Measurements from ENCODE around the gene ALG3.

The ALG3 gene

GRCh38 chr3:184255291-184256039 lies 6.7 kb upstream of the ALG3 start:
- Histone ChIP-seq H3K36me3 (ENCODE audit: low read depth) (peaks cover 4% of the 10 kb centered on the region; the same call in 1 of the 2 replicates), H3K9me3 (ENCODE audit: severe bottlenecking) (no peaks in the 10 kb centered on the region), H3K4me1 (ENCODE audit: insufficient read depth, poor library complexity, severe bottlenecking) (no peaks in the 10 kb centered on the region), H3K4me3 (ENCODE audit: severe bottlenecking) (no peak overlapping the region), H3K27ac (ENCODE audit: poor library complexity, severe bottlenecking) (peak overlapping the region; percentile 22), H3K27me3 (ENCODE audit: insufficient read depth, poor library complexity, severe bottlenecking) (peaks cover 4% of the 10 kb centered on the region)
- peak; percentile 74 for ATAC-seq (ENCODE audit: low read depth)
- DNase-seq (ENCODE audit: low spot score): no peak
- TF ChIP-seq CTCF (IDR thresholded peaks at IDR 0.05; ENCODE audit: poor library complexity, severe bottlenecking): no peak

- ATAC-seq (ENCODE audit: low read depth) (peak; percentile 72), DNase-seq (ENCODE audit: low spot score) (peak; percentile 86)
- Histone ChIP-seq H3K27me3 (ENCODE audit: insufficient read depth, poor library complexity, severe bottlenecking) (no peaks in the 10 kb centered on the region), H3K4me1 (ENCODE audit: insufficient read depth, poor library complexity, severe bottlenecking) (no peaks in the 10 kb centered on the region), H3K36me3 (ENCODE audit: low read depth) (peaks cover 8% of the 10 kb centered on the region), H3K9me3 (ENCODE audit: severe bottlenecking) (no peaks in the 10 kb centered on the region), H3K4me3 (ENCODE audit: severe bottlenecking) (peak overlapping the region; percentile 92), H3K27ac (ENCODE audit: poor library complexity, severe bottlenecking) (peak overlapping the region; percentile 85)
- TF ChIP-seq CTCF (IDR thresholded peaks at IDR 0.05; ENCODE audit: poor library complexity, severe bottlenecking): peak; percentile 96
Measured at GRCh38 chr3:184250167-184250828, 1.5 kb upstream of the ALG3 start.

- Histone ChIP-seq H3K4me1 (ENCODE audit: insufficient read depth, poor library complexity, severe bottlenecking) (no peaks in the 10 kb centered on the region), H3K9me3 (ENCODE audit: severe bottlenecking) (no peaks in the 10 kb centered on the region), H3K4me3 (ENCODE audit: severe bottlenecking) (peak within 1 kb of the TSS; percentile 92), H3K27me3 (ENCODE audit: insufficient read depth, poor library complexity, severe bottlenecking) (no peaks in the 10 kb centered on the region), H3K36me3 (ENCODE audit: low read depth) (peaks cover 15% of the 10 kb centered on the region), H3K27ac (ENCODE audit: poor library complexity, severe bottlenecking) (peak within 1 kb of the TSS; percentile 85)
- TF ChIP-seq CTCF (IDR thresholded peaks at IDR 0.05; ENCODE audit: poor library complexity, severe bottlenecking): no peak
- peak; percentile 93 for ATAC-seq (ENCODE audit: low read depth)
- peak; percentile 97 for DNase-seq (ENCODE audit: low spot score)
Measured at GRCh38 chr3:184249412-184250166, 827 bp upstream of the ALG3 start, which contains the start of gene EEF1AKMT4. TSS of gene EEF1AKMT4 (plus strand) at chr3:184249672. CDS start at chr3:184249695, 23 bp downstream.

GRCh38 chr3:184242297-184242685 lies 6.5 kb downstream of the ALG3 start:
- Histone ChIP-seq H3K36me3 (ENCODE audit: low read depth) (peaks cover 26% of the 10 kb centered on the region), H3K27me3 (ENCODE audit: insufficient read depth, poor library complexity, severe bottlenecking) (no peaks in the 10 kb centered on the region), H3K27ac (ENCODE audit: poor library complexity, severe bottlenecking) (no peak overlapping the region), H3K4me1 (ENCODE audit: insufficient read depth, poor library complexity, severe bottlenecking) (no peaks in the 10 kb centered on the region), H3K9me3 (ENCODE audit: severe bottlenecking) (no peaks in the 10 kb centered on the region), H3K4me3 (ENCODE audit: severe bottlenecking) (no peak overlapping the region)
- no peak for DNase-seq (ENCODE audit: low spot score)
- TF ChIP-seq CTCF (IDR thresholded peaks at IDR 0.05; ENCODE audit: poor library complexity, severe bottlenecking): no peak
- peak; percentile 2; the same call in 1 of the 3 replicates for ATAC-seq (ENCODE audit: low read depth)

All from RWPE2 (cell line).